Suprapubic skin (tissue), 3 donors: Measurements from ENCODE around the gene CNTFR.

Experiments
- CTCF ChIP-seq, 2 donors: fragments of 200-600 bp in 1 of 2; fragments of 450-650 bp in 1 of 2; sonication (generic) in 1 of 2; IDR thresholded peaks; one replicate each; pipeline ENCODE4 v1.5.1; 2016 to 2019; ENCODE audit warnings: antibody characterized with exemption in 2 of 2, mild to moderate bottlenecking in 1 of 2, moderate library complexity in 1 of 2
- EP300 ChIP-seq: sonication (generic); formaldehyde crosslinking; IDR thresholded peaks from one replicate; pipeline ENCODE4 v1.6.1; 2017; ENCODE audit warnings: antibody characterized with exemption

- TF ChIP-seq CTCF (IDR thresholded peaks at IDR 0.05) (no peak), EP300 (no peak)
These were observed 74.7 kb downstream of the CNTFR start for GRCh38 chr9:34514816-34515215.
